K562 (cell line): ENCODE measurements around the gene TBX6. TPM values are rescaled to one million over a fixed set of nuclear protein-coding genes. Genes with fewer than 3 reads are reported as not detected.
A peak's percentile ranks its signal among the peaks of the same experiment; 100 is the strongest.

Experiments used
- ATAC-seq: fragments of 200-7000 bp; cut with Tn5 transposase; 3 replicates; pipeline ENCODE4 v1.9.1; 2020; ENCODE audit warnings: moderate library complexity
- BruUV-seq: library from RNA; stranded (reverse); fragments of 400-500 nt; replicated peaks from 2 replicates; lab custom pipeline; 2021; lab: Mats Ljungman, UMichigan
- CTCF ChIA-PET: fragments of 300-600 bp; formaldehyde crosslinking; extraction: SDS; loops from one replicate; lab custom pipeline; 2021; ENCODE audit warnings: low intra/inter-chr PET ratio; lab: Yijun Ruan, JAX
- POLR2A ChIA-PET: fragments of 300-600, 350-650 bp; sonication (Branson Sonifier 250); formaldehyde crosslinking; extraction: SDS; loops from one replicate; lab custom pipeline; 2021; ENCODE audit warnings: antibody characterized with exemption, inconsistent platforms; lab: Yijun Ruan, JAX
- DNase-seq, 4 experiments: peaks; one replicate each; pipeline versions ENCODE4 v3.0.0 to v3.0.0-alpha.2; 2011 to 2018; ENCODE audit warnings: low spot score in 3 of 4, mixed read lengths in 3 of 4; ENCODE audit errors: extremely low read depth in 1 of 4
- FAIRE-seq: peaks from 2 replicates; lab custom pipeline; 2011; peaks lifted over from hg19 to GRCh38; lab: Jason Lieb, UNC
- H2AFZ ChIP-seq: 2 replicates; pipeline ENCODE4 v1.6.0; 2011; ENCODE audit warnings: low read depth, low read length, control low read depth, inconsistent platforms
- H3K27ac ChIP-seq: fragments of 200-600 bp; 3 replicates; pipeline ENCODE4 v1.8.0; 2011; ENCODE audit warnings: low read depth, mild to moderate bottlenecking, control low read depth, inconsistent platforms, low read length, moderate library complexity, mixed read lengths; ENCODE audit errors: extremely low read depth
- H3K27me3 ChIP-seq, 2 experiments: fragments of 300-600 bp in 1 of 2; 2 replicates in 1 of 2; 3 replicates in 1 of 2; pipeline versions ENCODE4 v1.6.0 to v1.8.0; 2011; ENCODE audit warnings: inconsistent platforms in 2 of 2, low read length in 2 of 2, mild to moderate bottlenecking in 1 of 2, mixed read lengths in 1 of 2, moderate library complexity in 1 of 2; ENCODE audit not compliant: control insufficient read depth in 2 of 2, insufficient read depth in 2 of 2
- H3K36me3 ChIP-seq: fragments of 300-600 bp; 3 replicates; pipeline ENCODE4 v1.8.0; 2011; ENCODE audit warnings: mild to moderate bottlenecking, low read length, inconsistent platforms; ENCODE audit not compliant: control insufficient read depth, insufficient read depth
- H3K4me1 ChIP-seq, 2 experiments: fragments of 200-600 bp in 1 of 2; replicated peaks in 1 of 2; 2 replicates in 1 of 2; 3 replicates in 1 of 2; pipeline versions ENCODE4 v1.5.1 to v1.8.0; 2011; ENCODE audit warnings: inconsistent platforms in 2 of 2, low read length in 2 of 2, mild to moderate bottlenecking in 1 of 2, mixed read lengths in 1 of 2, moderate library complexity in 1 of 2; ENCODE audit not compliant: control insufficient read depth in 2 of 2, insufficient read depth in 2 of 2
- H3K4me2 ChIP-seq: 2 replicates; pipeline ENCODE4 v1.6.1; 2011; ENCODE audit warnings: low read length, control low read depth, inconsistent platforms, mixed read lengths; ENCODE audit not compliant: insufficient read depth
- H3K4me3 ChIP-seq: fragments of 200-600 bp; sonication (generic), shearing (Covaris generic); 2 replicates; pipeline ENCODE4 v1.5.1; 2016; ENCODE audit warnings: control low read depth, inconsistent platforms
- H3K79me2 ChIP-seq: fragments of 200-600 bp; 3 replicates; pipeline ENCODE4 v1.8.0; 2011; ENCODE audit warnings: low read length, inconsistent platforms; ENCODE audit not compliant: control insufficient read depth, insufficient read depth
- H3K9ac ChIP-seq, 2 experiments: 2 replicates each; pipeline versions ENCODE4 v1.6.0 to v1.6.1; 2011; ENCODE audit warnings: low read depth in 2 of 2, low read length in 2 of 2, control low read depth in 1 of 2, inconsistent platforms in 1 of 2, mild to moderate bottlenecking in 1 of 2, mixed read lengths in 1 of 2; ENCODE audit not compliant: insufficient read depth in 1 of 2
- H3K9me1 ChIP-seq: one replicate; pipeline ENCODE4 v1.6.0; 2011; ENCODE audit warnings: inconsistent platforms, mild to moderate bottlenecking, low read length, moderate library complexity; ENCODE audit not compliant: control insufficient read depth, insufficient read depth
- H3K9me3 ChIP-seq: replicated peaks from 2 replicates; pipeline ENCODE4 v1.5.1; 2011; ENCODE audit warnings: low read depth, low read length, inconsistent platforms; ENCODE audit not compliant: control insufficient read depth, insufficient read depth
- H4K20me1 ChIP-seq: replicated peaks from 2 replicates; pipeline ENCODE4 v1.6.1; 2011; ENCODE audit warnings: low read length, inconsistent platforms, mixed read lengths; ENCODE audit not compliant: control insufficient read depth, insufficient read depth
- BCOR ChIP-seq: fragments of 450-650 bp; IDR thresholded peaks from 2 replicates; pipeline ENCODE4 v1.6.1; 2016
- FOS ChIP-seq: IDR thresholded peaks from 3 replicates; pipeline ENCODE4 v1.6.1; 2011; ENCODE audit not compliant: insufficient read length; ENCODE audit errors: extremely low read depth
- HMG20B ChIP-seq: fragments of 250-450 bp; sonication (Bioruptor Pico); IDR thresholded peaks from 2 replicates; pipeline ENCODE4 v1.5.0; 2021; ENCODE audit warnings: mild to moderate bottlenecking
- KDM5B ChIP-seq: fragments of 200-600 bp; sonication (generic); IDR thresholded peaks from 2 replicates; pipeline ENCODE4 v1.6.1; 2012; ENCODE audit warnings: low read depth, mild to moderate bottlenecking, moderate library complexity, low read length, control low read depth, inconsistent platforms; ENCODE audit not compliant: insufficient replicate concordance
- RBM25 ChIP-seq: fragments of 200-400 bp; formaldehyde crosslinking; IDR thresholded peaks from 2 replicates; pipeline ENCODE4 v1.6.1; 2018; ENCODE audit warnings: low read length, low read depth, moderate library complexity; ENCODE audit not compliant: severe bottlenecking
- TBL1XR1 ChIP-seq, 2 experiments: IDR thresholded peaks; 2 replicates each; pipeline ENCODE4 v1.6.1; 2012; ENCODE audit warnings: improper control_type of control experiment in 2 of 2, low read length in 2 of 2, mild to moderate bottlenecking in 1 of 2
- ZBTB49 ChIP-seq: sonication (generic); formaldehyde crosslinking; IDR thresholded peaks from 2 replicates; pipeline ENCODE4 v1.8.0; 2022; ENCODE audit warnings: missing genetic modification reagents, mild to moderate bottlenecking, borderline replicate concordance
- ZFP36 ChIP-seq: fragments of 150-350 bp; IDR thresholded peaks from 2 replicates; pipeline ENCODE4 v1.6.1; 2018; ENCODE audit warnings: low read length, low read depth; ENCODE audit not compliant: partially characterized antibody
- ZNF175 ChIP-seq: fragments of 200-800 bp; sonication (Bioruptor generic); IDR thresholded peaks from 2 replicates; pipeline ENCODE4 v1.6.1; 2016; ENCODE audit warnings: low read depth, mild to moderate bottlenecking, missing genetic modification characterization, missing compliant biosample characterization
- ZNF239 ChIP-seq: fragments of 250-450 bp; sonication (Bioruptor Pico); IDR thresholded peaks from 2 replicates; pipeline ENCODE4 v1.4.0; 2020; ENCODE audit warnings: mild to moderate bottlenecking
- WGBS: fragments of 100-300 bp; shearing (Covaris generic); methylation state at CpG from one replicate; pipeline ENCODE4 v1.1.6; 2016; ENCODE audit warnings: low coverage, mixed read lengths; ENCODE audit not compliant: insufficient coverage; ENCODE audit errors: missing lambda C conversion rate; 5-methylcytosine and 5-hydroxymethylcytosine counted together
- in situ Hi-C: fragments of 300-500 bp; cut with MboI; formaldehyde crosslinking; loops from 4 replicates; pipeline ENCODE4 v1.15.0; 2018; ENCODE audit warnings: inconsistent platforms, mixed read lengths
- intact Hi-C: fragments of 100-400 bp; cut with micrococcal nuclease; formaldehyde crosslinking; loops from 2 replicates; pipeline ENCODE4 v1.14.2; 2022
- polyA plus RNA-seq, 8 experiments: library from polyadenylated mRNA; depleted of rRNA in 4 of 8; stranded (reverse) in 5 of 8; unstranded in 3 of 8; fragments of >200 nt; fragmentation: Nextera tagmentation in 2 of 8; fragmentation: Illumina TruSeq in 1 of 8; extraction: Ambion mirVana in 2 of 8; extraction: Trizol in 1 of 8; gene quantifications; 2 replicates each; pipeline versions ENCODE4 v1.2.1 to v1.2.3, GENCODE V29; 2011 to 2014; ENCODE audit warnings: inconsistent platforms in 1 of 8, missing spikeins in 1 of 8
- total RNA-seq, 7 experiments: library from RNA; depleted of rRNA in 6 of 7; stranded (reverse); fragments of >200 nt in 6 of 7; fragmentation: Illumina TruSeq in 2 of 7; extraction: Trizol in 2 of 7; gene quantifications; 2 replicates each; pipeline versions ENCODE4 v1.2.1 to v1.2.3, GENCODE V29; 2011 to 2021; ENCODE audit warnings: low replicate concordance in 1 of 7

The TBX6 gene
- total and polyA plus RNA-seq, 9 of the 15 experiments (the other 6 are each of a cell fraction or from before 2014, with no cell fraction given), result 0.07 to 0.58 (median 0.11) TPM; not detected in 2

- no peak overlapping the region for H3K4me2 ChIP-seq
- H3K9me1 ChIP-seq, result no peaks in the 10 kb centered on the region
- no peaks in the 10 kb centered on the region; a peak in 1 of 5 replicates for H3K27me3 ChIP-seq
- H3K9ac ChIP-seq, result no peak overlapping the region
- DNase-seq (no peak), ATAC-seq (no peak), FAIRE-seq (no peak)
- ChIA-PET CTCF (no interaction called here), POLR2A (no interaction called here)
- no peaks in the 10 kb centered on the region for H4K20me1 ChIP-seq
- no peak overlapping the region for H3K27ac ChIP-seq
- no peak overlapping the region for H2AFZ ChIP-seq
- intact Hi-C loops, result loop anchor here (5.0 kb wide), 1 partner anchor 46 kb away; the partner anchor contains the start of gene TBX6
- BruUV-seq, result no TSS peak
- no peaks in the 10 kb centered on the region for H3K79me2 ChIP-seq
- H3K9me3 ChIP-seq, result no peaks in the 10 kb centered on the region
- H3K4me3 ChIP-seq, result no peak overlapping the region
- no peaks in the 10 kb centered on the region for H3K36me3 ChIP-seq
- peaks cover 2 to 5% of the 10 kb centered on the region in 2 experiments; a peak in 3 of 5 replicates for H3K4me1 ChIP-seq
- WGBS, result 33% methylated on average over 1 of the region's 1 CpG
- peak; percentile 12 for TF ChIP-seq RBM25
- no peak for TF ChIP-seq FOS
- TF ChIP-seq ZNF239 (CRISPR knock-in tag), result no peak
- no peak for TF ChIP-seq ZBTB49 (CRISPR knock-in tag)
- TF ChIP-seq HMG20B, result no peak
- TF ChIP-seq KDM5B, result no peak
- TF ChIP-seq TBL1XR1 (IDR thresholded peaks at IDR 0.05; ENCODE audit: low read length in 2 of 2), result no peak
- no peak for TF ChIP-seq ZNF175 (CRISPR knock-in tag)
- 0 out of 2 replicates have a peak, but pooled peaks have one; percentile 23 for TF ChIP-seq BCOR
- peak; percentile 73 for TF ChIP-seq ZFP36
- TF ChIP-seq, all 486 proteins: peak for 3
- in situ Hi-C loops, result no loop called here
Measured at GRCh38 chr16:30046588-30046987, 45.1 kb downstream of the TBX6 start.
